ENCODE measurements around the gene GLT6D1.

DNA sequence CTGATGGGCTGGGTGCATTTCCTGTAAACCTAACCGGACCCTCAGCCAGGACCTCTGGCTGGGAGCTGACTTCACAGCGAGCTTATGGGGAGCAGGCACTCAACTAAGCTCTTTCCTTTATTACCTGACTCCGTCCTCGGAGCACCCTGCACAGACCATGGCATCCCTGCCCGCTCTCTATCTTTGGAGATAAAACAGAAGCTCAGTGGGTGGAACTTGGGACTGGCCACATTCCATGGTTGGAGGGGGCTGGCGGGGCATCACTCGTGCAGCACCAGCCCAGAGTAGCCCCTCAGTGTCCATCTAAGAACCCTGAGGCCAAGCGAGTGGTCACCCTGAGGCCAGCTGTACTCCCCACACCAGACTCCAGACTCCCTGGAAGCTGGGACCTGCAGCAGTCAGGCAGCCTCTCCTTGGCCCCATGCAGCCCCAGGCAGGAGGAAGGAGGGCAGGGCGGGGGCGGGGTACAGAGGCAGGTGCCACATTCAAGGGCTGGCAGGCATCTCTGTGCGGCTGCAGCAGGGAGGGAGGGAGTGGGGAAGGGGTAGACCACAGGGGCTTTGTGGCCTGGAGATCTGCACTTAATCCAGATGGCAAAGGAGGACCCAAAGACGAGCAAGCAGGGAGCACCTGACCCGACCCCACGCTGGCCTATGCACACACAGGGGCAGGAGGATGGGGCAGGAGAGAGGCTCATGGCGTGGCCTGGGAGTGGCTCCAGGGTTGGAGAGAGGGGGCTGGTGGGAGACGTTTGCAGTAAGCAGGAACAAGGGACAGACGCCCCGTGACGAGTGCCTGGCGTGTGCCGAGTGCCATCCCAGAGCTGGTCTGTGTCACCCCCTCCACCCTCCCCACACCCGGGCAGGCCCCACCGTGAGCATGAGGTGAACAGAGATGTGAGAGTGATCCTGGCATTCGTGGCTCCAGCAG, 26.1 kb downstream of the GLT6D1 start:
- TF ChIP-seq, protein P1, sequence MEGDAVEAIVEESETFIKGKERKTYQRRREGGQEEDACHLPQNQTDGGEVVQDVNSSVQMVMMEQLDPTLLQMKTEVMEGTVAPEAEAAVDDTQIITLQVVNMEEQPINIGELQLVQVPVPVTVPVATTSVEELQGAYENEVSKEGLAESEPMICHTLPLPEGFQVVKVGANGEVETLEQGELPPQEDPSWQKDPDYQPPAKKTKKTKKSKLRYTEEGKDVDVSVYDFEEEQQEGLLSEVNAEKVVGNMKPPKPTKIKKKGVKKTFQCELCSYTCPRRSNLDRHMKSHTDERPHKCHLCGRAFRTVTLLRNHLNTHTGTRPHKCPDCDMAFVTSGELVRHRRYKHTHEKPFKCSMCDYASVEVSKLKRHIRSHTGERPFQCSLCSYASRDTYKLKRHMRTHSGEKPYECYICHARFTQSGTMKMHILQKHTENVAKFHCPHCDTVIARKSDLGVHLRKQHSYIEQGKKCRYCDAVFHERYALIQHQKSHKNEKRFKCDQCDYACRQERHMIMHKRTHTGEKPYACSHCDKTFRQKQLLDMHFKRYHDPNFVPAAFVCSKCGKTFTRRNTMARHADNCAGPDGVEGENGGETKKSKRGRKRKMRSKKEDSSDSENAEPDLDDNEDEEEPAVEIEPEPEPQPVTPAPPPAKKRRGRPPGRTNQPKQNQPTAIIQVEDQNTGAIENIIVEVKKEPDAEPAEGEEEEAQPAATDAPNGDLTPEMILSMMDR (IDR thresholded peaks at IDR 0.05), result no peak
- TF ChIP-seq POLR2A (IDR thresholded peaks at IDR 0.05), result no peak

Data from testis (tissue), 2 donors.